Measurements from ENCODE around the gene RAD51D. TPM values are rescaled to one million over a fixed set of nuclear protein-coding genes. Genes with fewer than 3 reads are reported as not detected.
"Not testable (repeated sequence)": the region's sequence is repeated elsewhere in the genome, so short reads cannot be mapped to it uniquely, and the experiment has no call there.

RAD51D gene
- total RNA-seq, 1 donor from 2014 or later: 12.4 TPM

- Mint-ChIP-seq H3K36me3 (no peaks in the 10 kb centered on the region), H3K27me3 (no peaks in the 10 kb centered on the region)
These were observed 73.4 kb downstream of the RAD51D start for GRCh38 chr17:35046245-35046644.

GRCh38 chr17:35045458-35045979 lies 74.1 kb downstream of the RAD51D start:
- DNase-seq (ENCODE audit: extremely low spot score, unreplicated experiment); H3K27ac Mint-ChIP-seq: not testable (repeated sequence)

More at GRCh38 chr17:35046245-35046644, 73.4 kb downstream of the RAD51D start:
- DNase-seq (ENCODE audit: extremely low spot score, unreplicated experiment): no peak
- Mint-ChIP-seq H3K9me3 (no peaks in the 10 kb centered on the region), H3K27ac (peak overlapping the region; percentile 46), H3K4me3 (peak overlapping the region; percentile 42), H3K4me1 (ENCODE audit: unreplicated experiment) (peaks cover 26% of the 10 kb centered on the region)
- TF ChIP-seq CTCF (conservative IDR thresholded peaks at IDR 0.05): no peak

GRCh38 chr17:35044181-35044580 lies 75.5 kb downstream of the RAD51D start:
- Mint-ChIP-seq H3K9me3 (no peaks in the 10 kb centered on the region), H3K27ac (no peak overlapping the region), H3K27me3 (no peaks in the 10 kb centered on the region)

More at GRCh38 chr17:35045458-35045979, 74.1 kb downstream of the RAD51D start:
- H3K4me3 Mint-ChIP-seq, H3K9me3 Mint-ChIP-seq, H3K27me3 Mint-ChIP-seq, H3K36me3 Mint-ChIP-seq: not testable (repeated sequence)
- H3K4me1 Mint-ChIP-seq (ENCODE audit: unreplicated experiment): peaks cover 26% of the 10 kb centered on the region

More at GRCh38 chr17:35044181-35044580, 75.5 kb downstream of the RAD51D start:
- no peak for TF ChIP-seq CTCF (conservative IDR thresholded peaks at IDR 0.05)
- H3K4me1 Mint-ChIP-seq (ENCODE audit: unreplicated experiment): peaks cover 23% of the 10 kb centered on the region
- H3K36me3 Mint-ChIP-seq: peaks cover 4% of the 10 kb centered on the region
- no peak for DNase-seq (ENCODE audit: extremely low spot score, unreplicated experiment)
- H3K4me3 Mint-ChIP-seq: no peak overlapping the region

Other genes starting within 250 kb of the RAD51D start
- 1.5 and 1.8 TPM in 2 replicates for gene CCT6B, start 158.4 kb downstream of the RAD51D start, total RNA-seq (ENCODE audit: low replicate concordance)
- 21.9 and 22.8 TPM in 2 replicates for gene ZNF830, start 158.3 kb downstream of the RAD51D start, total RNA-seq (ENCODE audit: low replicate concordance)
- gene LIG3, start 139.3 kb downstream of the RAD51D start, total RNA-seq (ENCODE audit: low replicate concordance): 52.6 and 73.0 TPM in 2 replicates
- 19.9 and 38.7 TPM in 2 replicates for gene RFFL, start 56.2 kb downstream of the RAD51D start, total RNA-seq (ENCODE audit: low replicate concordance)
- not detected in 2 replicates for gene FNDC8, start 1.8 kb upstream of the RAD51D start, total RNA-seq (ENCODE audit: low replicate concordance)
- 18.8 and 24.9 TPM in 2 replicates for gene NLE1, start 22.4 kb upstream of the RAD51D start, total RNA-seq (ENCODE audit: low replicate concordance)
- 0.56 TPM in 1 of 2 replicates, not detected in the other for gene UNC45B, start 28.0 kb upstream of the RAD51D start, total RNA-seq (ENCODE audit: low replicate concordance)
- gene SLC35G3, start 74.5 kb upstream of the RAD51D start, total RNA-seq (ENCODE audit: low replicate concordance): not detected in 2 replicates
- gene SLFN5, start 123.2 kb upstream of the RAD51D start, total RNA-seq (ENCODE audit: low replicate concordance): 21.7 and 42.1 TPM in 2 replicates

All from type B pancreatic cell (in vitro differentiated cells).